ENCODE measurements around the gene ZNF214. TPM values are rescaled to one million over a fixed set of nuclear protein-coding genes. Genes with fewer than 3 reads are reported as not detected.

ZNF214 gene
- polyA plus RNA-seq, 4 donors: 0.27 to 6.8 (median 0.97) TPM; not detected in 1

- H3K4me1 ChIP-seq (ENCODE audit: control insufficient read depth in 3 of 3, insufficient read depth in 2 of 3, low read depth in 1 of 3, low read length in 2 of 3): peaks cover 0 to 3% (median 0%) of the 10 kb centered on the region in 3 donors
- peaks cover 0 to 6% of the 10 kb centered on the region in 2 donors for H3K9me3 ChIP-seq (ENCODE audit: control insufficient read depth in 2 of 2, insufficient read depth in 1 of 2, low read depth in 1 of 2, low read length in 1 of 2)
- H3K27ac ChIP-seq (ENCODE audit: low read depth in 1 of 3, low read length in 2 of 3): no peak overlapping the region
- no peak overlapping the region for H3K4me3 ChIP-seq (ENCODE audit: low read depth in 1 of 3, low read length in 3 of 3)
- 84 to 89% (median 87%) methylated on average over 6 of the region's 6 CpGs for WGBS, 3 donors
- DNase-seq (no peak), FAIRE-seq (no peak)
- no peaks in the 10 kb centered on the region for H3K36me3 ChIP-seq (ENCODE audit: control insufficient read depth in 3 of 3, insufficient read depth in 2 of 3, low read depth in 1 of 3, low read length in 3 of 3)
- no peaks in the 10 kb centered on the region for H3K27me3 ChIP-seq (ENCODE audit: control insufficient read depth in 3 of 3, insufficient read depth in 3 of 3, low read length in 3 of 3)
Measured at GRCh38 chr11:7034019-7034418, 13.9 kb upstream of the ZNF214 start.

GRCh38 chr11:7032692-7033091, 12.5 kb upstream of the ZNF214 start:
- no peak overlapping the region for H3K4me3 ChIP-seq (ENCODE audit: low read depth in 1 of 3, low read length in 3 of 3)
- DNase-seq (peak in 1 of 2 donors; percentile 42), FAIRE-seq (no peak)
- H3K27me3 ChIP-seq (ENCODE audit: control insufficient read depth in 3 of 3, insufficient read depth in 3 of 3, low read length in 3 of 3): no peaks in the 10 kb centered on the region
- H3K36me3 ChIP-seq (ENCODE audit: control insufficient read depth in 3 of 3, insufficient read depth in 2 of 3, low read depth in 1 of 3, low read length in 3 of 3): no peaks in the 10 kb centered on the region
- no peak overlapping the region for H3K27ac ChIP-seq (ENCODE audit: low read depth in 1 of 3, low read length in 2 of 3)
- 0 to 18% (median 9%) methylated on average over 1 of the region's 1 CpG for WGBS, 3 donors
- H3K4me1 ChIP-seq (ENCODE audit: control insufficient read depth in 3 of 3, insufficient read depth in 2 of 3, low read depth in 1 of 3, low read length in 2 of 3): peaks cover 0 to 3% (median 0%) of the 10 kb centered on the region in 3 donors
- H3K9me3 ChIP-seq (ENCODE audit: control insufficient read depth in 2 of 2, insufficient read depth in 1 of 2, low read depth in 1 of 2, low read length in 1 of 2): peaks cover 0 to 6% of the 10 kb centered on the region in 2 donors

- no peak for DNase-seq
- WGBS, 3 donors: 63 to 75% (median 63%) methylated on average over 11 of the region's 11 CpGs
- Histone ChIP-seq H3K27ac (ENCODE audit: low read depth in 1 of 3, low read length in 2 of 3) (no peak overlapping the region), H3K36me3 (ENCODE audit: control insufficient read depth in 3 of 3, insufficient read depth in 2 of 3, low read depth in 1 of 3, low read length in 3 of 3) (no peaks in the 10 kb centered on the region), H3K27me3 (ENCODE audit: control insufficient read depth in 3 of 3, insufficient read depth in 3 of 3, low read length in 3 of 3) (no peaks in the 10 kb centered on the region), H3K4me1 (ENCODE audit: control insufficient read depth in 3 of 3, insufficient read depth in 2 of 3, low read depth in 1 of 3, low read length in 2 of 3) (peaks cover 0 to 3% (median 0%) of the 10 kb centered on the region in 3 donors), H3K9me3 (ENCODE audit: control insufficient read depth in 2 of 2, insufficient read depth in 1 of 2, low read depth in 1 of 2, low read length in 1 of 2) (peaks cover 0 to 6% of the 10 kb centered on the region in 2 donors), H3K4me3 (ENCODE audit: low read depth in 1 of 3, low read length in 3 of 3) (no peak overlapping the region)
- no peak for FAIRE-seq
Measured at GRCh38 chr11:7031471-7031871, 11.3 kb upstream of the ZNF214 start.

- Histone ChIP-seq H3K27ac (ENCODE audit: low read depth in 1 of 3, low read length in 2 of 3) (no peak overlapping the region), H3K4me1 (ENCODE audit: control insufficient read depth in 3 of 3, insufficient read depth in 2 of 3, low read depth in 1 of 3, low read length in 2 of 3) (peaks cover 0 to 3% (median 0%) of the 10 kb centered on the region in 3 donors), H3K36me3 (ENCODE audit: control insufficient read depth in 3 of 3, insufficient read depth in 2 of 3, low read depth in 1 of 3, low read length in 3 of 3) (no peaks in the 10 kb centered on the region), H3K27me3 (ENCODE audit: control insufficient read depth in 3 of 3, insufficient read depth in 3 of 3, low read length in 3 of 3) (no peaks in the 10 kb centered on the region), H3K9me3 (ENCODE audit: control insufficient read depth in 2 of 2, insufficient read depth in 1 of 2, low read depth in 1 of 2, low read length in 1 of 2) (peaks cover 0 to 6% of the 10 kb centered on the region in 2 donors), H3K4me3 (ENCODE audit: low read depth in 1 of 3, low read length in 3 of 3) (no peak overlapping the region)
- WGBS, 3 donors: 89 to 91% (median 90%) methylated on average over 16 of the region's 16 CpGs
- no peak for DNase-seq
- FAIRE-seq: no peak
Measured at GRCh38 chr11:7030836-7031235, 10.7 kb upstream of the ZNF214 start.

GRCh38 chr11:7028141-7028540, 8.0 kb upstream of the ZNF214 start:
- DNase-seq (no peak), FAIRE-seq (no peak)
- WGBS, 3 donors: 87 to 92% (median 88%) methylated on average over 3 of the region's 3 CpGs

GRCh38 chr11:7021318-7021717, 1.2 kb upstream of the ZNF214 start:
- peak overlapping the region in 1 of 3 donors; percentile 95 for H3K4me3 ChIP-seq (ENCODE audit: low read depth in 1 of 3, low read length in 3 of 3)
- FAIRE-seq (no peak), DNase-seq (peak in 1 of 2 donors; percentile 15)
- 75 to 80% (median 75%) methylated on average over 5 of the region's 5 CpGs for WGBS, 3 donors
- H3K36me3 ChIP-seq (ENCODE audit: control insufficient read depth in 3 of 3, insufficient read depth in 2 of 3, low read depth in 1 of 3, low read length in 3 of 3): peaks cover 0 to 4% (median 0%) of the 10 kb centered on the region in 3 donors
- peaks cover 0 to 4% (median 3%) of the 10 kb centered on the region in 3 donors for H3K4me1 ChIP-seq (ENCODE audit: control insufficient read depth in 3 of 3, insufficient read depth in 2 of 3, low read depth in 1 of 3, low read length in 2 of 3)
- peaks cover 0 to 3% of the 10 kb centered on the region in 2 donors for H3K9me3 ChIP-seq (ENCODE audit: control insufficient read depth in 2 of 2, insufficient read depth in 1 of 2, low read depth in 1 of 2, low read length in 1 of 2)
- peak overlapping the region in 1 of 3 donors; percentile 92 for H3K27ac ChIP-seq (ENCODE audit: low read depth in 1 of 3, low read length in 2 of 3)
- no peaks in the 10 kb centered on the region for H3K27me3 ChIP-seq (ENCODE audit: control insufficient read depth in 3 of 3, insufficient read depth in 3 of 3, low read length in 3 of 3)

More at GRCh38 chr11:7028141-7028540, 8.0 kb upstream of the ZNF214 start:
- Histone ChIP-seq H3K4me1 (ENCODE audit: control insufficient read depth in 3 of 3, insufficient read depth in 2 of 3, low read depth in 1 of 3, low read length in 2 of 3) (peaks cover 0 to 3% (median 0%) of the 10 kb centered on the region in 3 donors), H3K36me3 (ENCODE audit: control insufficient read depth in 3 of 3, insufficient read depth in 2 of 3, low read depth in 1 of 3, low read length in 3 of 3) (no peaks in the 10 kb centered on the region), H3K4me3 (ENCODE audit: low read depth in 1 of 3, low read length in 3 of 3) (no peak overlapping the region), H3K27me3 (ENCODE audit: control insufficient read depth in 3 of 3, insufficient read depth in 3 of 3, low read length in 3 of 3) (no peaks in the 10 kb centered on the region), H3K27ac (ENCODE audit: low read depth in 1 of 3, low read length in 2 of 3) (no peak overlapping the region), H3K9me3 (ENCODE audit: control insufficient read depth in 2 of 2, insufficient read depth in 1 of 2, low read depth in 1 of 2, low read length in 1 of 2) (peaks cover 0 to 6% of the 10 kb centered on the region in 2 donors)

- WGBS, 3 donors: 2 to 5% (median 3%) methylated on average over 25 to 26 of the region's 26 CpGs
- H3K4me3 ChIP-seq (ENCODE audit: low read depth in 1 of 3, low read length in 3 of 3): peak overlapping the region; percentile 27 to 95 (median 73)
- H3K4me1 ChIP-seq (ENCODE audit: control insufficient read depth in 3 of 3, insufficient read depth in 2 of 3, low read depth in 1 of 3, low read length in 2 of 3): peaks cover 0 to 4% (median 3%) of the 10 kb centered on the region in 3 donors
- no peaks in the 10 kb centered on the region for H3K27me3 ChIP-seq (ENCODE audit: control insufficient read depth in 3 of 3, insufficient read depth in 3 of 3, low read length in 3 of 3)
- H3K36me3 ChIP-seq (ENCODE audit: control insufficient read depth in 3 of 3, insufficient read depth in 2 of 3, low read depth in 1 of 3, low read length in 3 of 3): peaks cover 0 to 4% (median 0%) of the 10 kb centered on the region in 3 donors
- H3K9me3 ChIP-seq (ENCODE audit: control insufficient read depth in 2 of 2, insufficient read depth in 1 of 2, low read depth in 1 of 2, low read length in 1 of 2): peaks cover 0 to 3% of the 10 kb centered on the region in 2 donors
- DNase-seq (peak in 1 of 2 donors; percentile 8), FAIRE-seq (no peak)
- H3K27ac ChIP-seq (ENCODE audit: low read depth in 1 of 3, low read length in 2 of 3): peak overlapping the region in 2 of 3 donors; percentile 83 to 92
Measured at GRCh38 chr11:7019500-7020182, 505 bp downstream of the ZNF214 start.

- DNase-seq (no peak), FAIRE-seq (no peak)
- 73 to 88% (median 77%) methylated on average over 1 of the region's 1 CpG for WGBS, 3 donors
- no peaks in the 10 kb centered on the region for H3K27me3 ChIP-seq (ENCODE audit: control insufficient read depth in 3 of 3, insufficient read depth in 3 of 3, low read length in 3 of 3)
- no peak overlapping the region for H3K27ac ChIP-seq (ENCODE audit: low read depth in 1 of 3, low read length in 2 of 3)
- peaks cover 0 to 13% (median 3%) of the 10 kb centered on the region in 3 donors for H3K4me1 ChIP-seq (ENCODE audit: control insufficient read depth in 3 of 3, insufficient read depth in 2 of 3, low read depth in 1 of 3, low read length in 2 of 3)
- H3K4me3 ChIP-seq (ENCODE audit: low read depth in 1 of 3, low read length in 3 of 3): no peak overlapping the region
- no peaks in the 10 kb centered on the region for H3K9me3 ChIP-seq (ENCODE audit: control insufficient read depth in 2 of 2, insufficient read depth in 1 of 2, low read depth in 1 of 2, low read length in 1 of 2)
- H3K36me3 ChIP-seq (ENCODE audit: control insufficient read depth in 3 of 3, insufficient read depth in 2 of 3, low read depth in 1 of 3, low read length in 3 of 3): peaks cover 0 to 4% (median 0%) of the 10 kb centered on the region in 3 donors
Measured at GRCh38 chr11:7016011-7016410, 4.1 kb downstream of the ZNF214 start.

Measured in small intestine (tissue), 7 donors.